OCI-LY7 (cell line): ENCODE measurements around the gene ATG9B.

Experiments used
- CTCF ChIP-seq: fragments of 200-600 bp; sonication (generic); conservative IDR thresholded peaks from 2 replicates; pipeline ENCODE4 v1.5.1; 2014; ENCODE audit warnings: mild to moderate bottlenecking, antibody characterized with exemption, low read length, moderate library complexity, mixed read lengths
- EZH2phosphoT487 ChIP-seq: fragments of 200-600 bp; sonication (generic); IDR thresholded peaks from 2 replicates; pipeline ENCODE4 v1.6.1; 2018; ENCODE audit warnings: low read depth, borderline replicate concordance, mild to moderate bottlenecking, mixed run types, antibody characterized with exemption, low read length, moderate library complexity, mixed read lengths

DNA sequence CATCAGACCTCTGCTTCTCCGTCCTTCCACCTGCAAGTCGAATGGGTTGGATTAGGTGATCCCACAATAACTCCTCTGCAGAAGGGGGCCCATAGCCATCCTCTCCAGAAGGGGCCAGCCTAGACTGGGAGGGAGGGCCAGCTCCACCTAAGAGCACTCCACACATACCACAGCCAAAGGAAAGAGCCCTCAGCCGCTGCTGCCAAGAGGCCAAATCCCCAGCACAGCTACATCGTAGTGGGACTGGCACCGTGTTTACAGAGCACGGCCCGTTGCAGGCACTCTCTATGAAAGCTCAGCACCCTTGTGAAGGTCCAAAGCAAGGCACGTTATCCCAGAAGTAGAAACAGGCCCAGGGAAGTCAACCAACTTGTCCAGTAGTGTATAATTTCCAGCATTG, 51.6 kb downstream of the ATG9B start:
- TF ChIP-seq CTCF (no peak), EZH2phosphoT487 (no peak)
